HT-29 (cell line): ENCODE data around the gene SNX15. TPM values are rescaled to one million over a fixed set of nuclear protein-coding genes. Genes with fewer than 3 reads are reported as not detected.

Source experiments
- DNase-seq: peaks from one replicate; pipeline ENCODE4 v3.0.0-alpha.2; 2015; ENCODE audit warnings: low spot score
- total RNA-seq: library from RNA; depleted of rRNA; stranded (reverse); fragments of >200 nt; shearing (Covaris generic); gene quantifications from 2 replicates; pipeline ENCODE4 v1.2.3, GENCODE V29; 2014

Gene SNX15
- total RNA-seq, 1 experiment from 2014 or later = 36.1 TPM

DNA sequence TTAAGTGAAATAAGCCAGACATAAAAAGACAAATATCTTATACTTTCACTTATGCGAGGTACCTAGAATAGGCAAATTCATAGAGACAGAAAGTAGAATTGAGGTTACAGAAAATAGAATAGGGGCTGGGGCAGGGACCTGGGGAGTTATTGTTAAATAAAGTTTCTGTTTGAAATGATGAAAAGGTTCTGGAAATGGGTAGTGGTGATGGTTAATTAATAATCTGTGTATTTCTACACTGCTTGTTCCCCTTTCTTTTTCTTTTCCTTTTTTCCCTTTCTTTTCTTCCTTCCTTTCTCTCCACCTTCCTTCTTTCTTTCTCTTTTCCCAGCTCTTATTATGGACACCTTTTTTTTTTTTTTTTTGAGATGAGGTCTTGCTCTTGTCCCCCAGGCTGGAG, 28.3 kb downstream of the SNX15 start:
- DNase-seq = no peak

DNA sequence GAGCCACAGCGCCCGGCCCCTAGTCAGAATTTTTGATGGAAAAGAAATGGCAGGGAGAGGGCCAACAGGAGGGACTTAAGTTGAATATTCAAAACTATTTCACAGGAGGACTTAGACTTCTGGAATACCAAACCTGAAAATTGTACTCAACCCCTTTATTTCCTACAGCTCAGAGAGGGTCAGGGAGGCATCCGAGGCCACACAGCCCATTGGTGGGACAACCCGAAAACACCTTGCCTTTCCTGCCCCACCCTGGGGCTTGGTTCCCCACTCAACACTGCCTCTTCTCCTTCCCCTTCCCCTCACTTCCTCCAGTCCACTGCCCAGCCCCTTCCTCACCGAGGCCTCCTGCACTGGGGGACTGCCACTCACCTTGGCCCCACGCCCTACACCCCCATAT, 29.8 kb downstream of the SNX15 start:
- no peak for DNase-seq

DNA sequence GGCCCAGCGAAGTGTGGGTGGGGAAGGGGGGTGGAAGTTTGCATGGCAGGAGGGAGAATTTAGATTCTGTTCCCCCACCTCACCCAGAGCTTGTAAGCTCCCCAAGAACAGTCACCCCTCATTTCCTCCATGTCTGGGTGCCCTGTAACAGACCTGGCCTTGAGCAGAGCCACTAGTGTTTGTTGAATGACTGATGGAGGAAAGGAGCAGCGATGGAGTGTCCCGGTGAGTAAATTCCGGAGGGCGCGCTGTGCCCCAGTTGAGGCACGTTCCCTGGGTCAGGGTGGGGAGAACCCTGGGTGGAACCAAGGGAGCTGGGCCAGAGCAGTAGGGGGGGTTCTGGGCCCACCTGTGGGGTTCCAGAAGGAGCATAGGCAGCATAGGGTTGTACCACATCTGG, 30.3 kb downstream of the SNX15 start:
- DNase-seq = no peak

DNA sequence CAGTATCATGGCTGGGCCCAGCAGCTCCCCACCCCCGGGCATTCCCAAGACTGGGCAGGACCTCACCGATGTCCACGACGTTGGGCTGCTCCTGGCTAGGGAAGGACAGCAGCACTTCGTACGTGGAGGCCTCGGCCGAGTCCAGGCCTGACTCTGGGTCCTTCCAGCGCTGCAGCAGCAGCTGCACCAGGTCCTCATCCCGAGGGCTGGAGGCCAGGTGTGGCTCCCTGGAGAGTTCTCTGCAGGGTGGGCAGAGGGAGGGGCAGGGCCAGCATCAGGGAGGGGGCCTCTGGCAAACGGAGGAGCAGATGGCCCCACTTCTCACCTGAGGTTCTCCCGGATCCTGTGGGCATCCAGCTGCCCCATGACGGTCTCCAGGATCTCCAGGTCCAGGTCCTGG, 30.8 kb downstream of the SNX15 start:
- no peak for DNase-seq

DNA sequence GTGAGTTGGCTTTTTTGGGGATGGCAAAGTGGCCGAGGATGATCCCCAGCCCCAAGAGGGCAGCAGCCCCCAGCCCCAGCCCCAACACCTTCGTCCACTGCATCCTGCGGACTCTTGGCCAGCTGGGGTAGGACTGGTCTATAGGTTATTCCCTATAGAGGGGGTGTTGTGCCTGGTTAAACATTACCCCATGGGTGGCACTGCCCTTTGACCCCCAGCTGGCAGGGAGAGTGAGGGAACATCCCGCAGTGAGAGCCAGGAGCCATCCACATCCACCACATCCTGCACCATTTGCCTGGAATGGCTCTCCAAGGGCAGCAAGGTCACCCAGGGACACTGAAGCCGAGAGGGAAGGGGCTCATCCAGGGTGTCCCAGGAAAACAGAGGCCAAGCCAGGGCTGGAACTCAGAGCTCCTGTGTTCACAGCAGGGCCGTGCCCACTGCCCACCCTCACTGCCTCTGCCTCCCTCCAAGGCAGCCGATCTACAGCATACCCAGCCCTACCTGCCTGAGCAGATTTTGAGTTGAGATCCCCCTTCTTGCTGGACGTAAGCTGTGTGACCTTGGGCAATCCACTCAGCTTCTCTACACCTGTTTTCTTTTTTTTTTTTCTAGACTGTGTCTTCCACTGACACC, 31.3 kb downstream of the SNX15 start, which contains the start of gene NAALADL1:
NAALADL1 (minus strand) TSS at position 135 of the 636 bp plus-strand sequence; CDS start at position 103, 32 bp downstream.
- no peak for DNase-seq

DNA sequence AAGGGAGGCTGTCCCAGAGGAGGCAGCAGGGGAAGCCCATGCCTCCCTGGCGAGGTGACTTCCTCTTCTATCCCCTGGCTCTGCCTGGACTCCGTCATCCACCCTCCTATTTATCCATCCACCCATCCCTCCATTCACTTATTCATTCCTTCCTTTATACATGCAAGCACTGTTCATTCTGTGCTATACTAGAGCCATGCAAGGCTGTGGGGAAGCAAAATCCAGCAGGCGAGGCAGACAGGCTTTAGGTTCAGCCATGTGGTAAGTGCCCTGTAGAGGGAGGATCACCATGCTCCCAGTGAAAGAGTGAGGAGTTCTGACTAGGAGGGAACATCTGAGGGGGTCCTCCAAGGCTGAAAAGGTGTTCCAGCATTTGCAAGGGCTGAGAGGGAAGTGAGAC, 32.3 kb downstream of the SNX15 start:
- DNase-seq = no peak

DNA sequence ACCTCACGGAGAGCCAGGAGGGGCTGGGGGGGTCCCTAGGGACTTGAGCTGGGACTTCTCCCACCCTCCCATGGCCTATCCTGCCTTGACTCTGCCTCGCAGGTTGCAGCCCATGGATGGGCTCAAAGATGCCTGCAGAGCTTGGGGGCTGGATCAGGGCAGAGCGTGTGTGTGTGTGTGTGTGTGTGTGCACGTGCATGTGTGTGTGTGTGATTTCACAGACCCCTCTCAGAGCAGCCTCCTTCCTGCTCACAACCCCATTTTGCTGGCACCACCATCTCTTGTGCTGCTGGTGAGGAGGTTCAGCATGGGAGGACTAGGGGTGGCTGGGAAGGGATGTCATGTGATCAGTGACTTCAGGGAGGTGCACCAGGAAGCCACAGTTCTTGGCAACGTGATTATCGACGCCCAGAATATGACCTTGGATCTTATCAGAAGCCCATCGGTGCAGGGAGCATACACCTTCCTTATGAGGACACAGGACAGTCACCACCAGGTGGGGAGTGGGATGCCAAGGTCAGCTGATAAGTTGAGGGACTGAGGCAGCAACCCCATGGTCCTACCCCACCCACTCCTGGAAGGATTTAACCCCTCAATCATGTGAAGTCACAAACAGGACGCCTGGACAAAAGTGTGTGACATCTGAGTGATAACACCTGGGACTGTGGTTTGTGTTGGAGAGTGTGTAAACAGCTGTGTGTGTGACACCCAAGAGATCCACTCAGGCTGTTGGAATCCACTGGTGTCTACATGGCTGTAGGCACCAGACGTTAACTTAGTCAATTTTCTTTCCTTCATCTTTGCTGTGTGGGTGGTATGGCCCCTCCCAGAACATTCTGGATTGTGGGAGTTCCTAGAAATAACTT, 33.0 kb downstream of the SNX15 start:
- no peak for DNase-seq

DNA sequence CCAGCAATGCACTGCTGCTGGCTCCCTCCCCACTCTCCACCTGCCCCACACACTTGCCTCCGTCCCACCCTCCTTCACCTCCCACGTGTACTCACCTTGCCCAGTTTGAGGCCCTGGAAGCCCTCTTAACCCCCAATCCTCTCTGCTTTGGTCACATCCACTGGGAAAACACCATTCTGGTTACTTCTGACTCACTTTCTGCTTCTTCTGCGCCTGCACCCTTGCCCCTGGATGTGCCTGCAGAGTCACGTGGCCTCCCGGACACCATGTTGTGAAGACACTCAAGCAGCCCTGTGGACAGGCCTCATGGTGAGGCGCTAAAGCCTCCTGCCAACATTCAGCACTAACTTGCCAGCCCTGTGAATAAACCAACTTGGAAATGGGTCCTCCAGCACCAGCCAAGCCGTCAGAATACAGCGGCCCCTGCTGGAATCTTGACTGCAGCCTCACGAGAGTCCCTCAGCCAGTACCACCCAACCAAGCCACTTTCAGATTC, 33.7 kb downstream of the SNX15 start:
- peak; percentile 34 for DNase-seq

DNA sequence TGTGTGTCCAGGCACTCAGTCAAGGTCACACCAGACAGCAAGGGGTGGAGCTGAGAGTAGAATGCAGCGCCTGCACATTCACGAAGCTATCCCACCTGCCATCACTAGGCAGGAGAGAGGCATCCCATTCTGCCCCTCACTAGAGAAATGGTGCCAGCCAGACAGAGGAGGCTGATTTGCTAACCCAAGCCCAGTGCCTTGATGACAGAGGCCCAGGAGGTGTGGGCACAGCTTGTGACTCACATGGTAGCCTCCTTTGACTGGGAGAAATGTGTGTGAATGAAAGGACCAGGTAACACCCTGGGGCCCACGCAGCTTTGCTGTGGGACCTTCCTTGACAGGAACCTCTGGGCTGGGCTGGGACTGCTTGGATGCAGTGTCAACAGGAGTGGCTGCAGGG, 36.3 kb downstream of the SNX15 start:
- DNase-seq = no peak

DNA sequence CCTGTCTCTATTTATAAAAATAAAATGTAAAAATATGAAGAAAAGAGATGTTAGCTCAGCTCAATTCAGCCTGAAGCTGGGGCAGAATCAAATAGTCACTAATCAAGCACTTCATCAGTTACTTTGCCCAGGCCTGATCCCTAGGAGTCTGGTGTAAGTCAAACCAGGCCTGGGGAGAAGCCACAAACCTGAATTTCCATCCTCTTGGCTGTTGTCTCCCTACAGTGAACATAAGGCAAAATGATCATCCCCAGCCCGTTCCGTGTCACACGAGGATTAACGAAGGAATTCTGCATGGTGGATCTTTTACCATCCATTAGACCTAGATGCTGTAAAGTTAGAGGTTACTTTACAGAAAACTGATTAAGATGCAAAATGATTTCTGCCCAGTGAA, 37.6 kb downstream of the SNX15 start:
- no peak for DNase-seq

DNA sequence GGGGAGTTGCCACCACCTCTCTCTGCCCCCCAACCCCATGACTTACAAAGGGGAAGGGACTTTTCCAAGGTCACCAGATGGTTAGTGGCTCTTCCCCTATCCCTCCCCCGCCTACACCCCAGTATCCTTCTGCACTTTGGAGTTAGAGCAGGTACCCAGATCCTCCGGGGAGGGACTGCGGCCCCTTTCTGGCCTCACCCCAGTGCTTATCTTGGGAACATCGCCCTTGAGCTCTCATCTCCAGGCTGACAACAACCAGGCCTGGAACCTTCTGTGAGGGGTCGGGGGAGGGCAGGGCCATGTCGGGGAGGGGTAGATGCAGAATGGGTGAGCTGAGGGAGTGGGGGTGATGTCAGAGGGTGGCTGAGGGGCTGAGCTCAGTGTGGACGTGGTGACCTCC, 38.6 kb downstream of the SNX15 start:
- no peak for DNase-seq

DNA sequence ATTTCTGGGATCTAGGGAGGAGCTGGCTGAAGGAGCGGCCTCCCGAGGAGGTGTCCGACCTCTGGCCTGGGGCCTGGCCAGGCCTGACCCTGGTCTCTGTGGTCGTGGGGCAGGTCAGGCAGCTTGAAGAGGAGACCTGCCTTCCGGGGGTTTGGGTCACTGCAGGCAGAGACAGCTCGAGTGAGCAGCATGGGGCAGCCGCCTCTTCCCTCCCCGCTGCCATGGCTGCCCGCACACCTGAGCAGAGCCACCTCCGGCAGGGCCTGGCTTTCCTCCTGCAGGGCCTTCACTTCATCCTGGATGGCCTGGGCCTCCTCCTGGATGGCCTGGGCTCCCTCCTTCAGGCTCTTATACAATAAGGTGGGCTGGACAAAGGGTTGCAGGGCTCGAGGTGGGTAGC, 39.1 kb downstream of the SNX15 start:
- no peak for DNase-seq

DNA sequence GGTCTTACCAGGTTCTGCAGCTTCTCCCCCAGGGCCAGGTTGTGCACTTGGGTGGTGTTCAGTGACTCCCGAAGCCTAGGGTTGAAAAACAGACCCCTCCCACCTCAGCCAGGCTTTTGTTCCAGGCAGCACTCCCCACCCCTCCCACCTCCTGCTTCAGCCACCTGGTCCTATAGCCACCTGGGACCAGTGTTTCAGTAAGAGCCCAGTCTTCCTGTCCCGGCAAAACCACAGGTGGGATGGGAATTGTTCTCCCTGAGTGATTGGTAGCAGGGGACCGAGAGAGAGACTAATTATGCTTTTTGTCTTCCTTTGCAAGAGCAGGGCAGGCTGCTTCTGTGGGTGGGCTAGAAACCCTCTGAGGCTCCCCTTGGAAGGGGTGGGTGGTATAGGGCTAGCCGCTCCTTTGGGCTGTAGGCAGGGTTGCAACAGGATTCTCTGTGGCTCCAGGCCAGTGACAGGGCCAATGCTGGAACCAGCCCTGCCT, 39.6 kb downstream of the SNX15 start:
- DNase-seq = no peak

DNA sequence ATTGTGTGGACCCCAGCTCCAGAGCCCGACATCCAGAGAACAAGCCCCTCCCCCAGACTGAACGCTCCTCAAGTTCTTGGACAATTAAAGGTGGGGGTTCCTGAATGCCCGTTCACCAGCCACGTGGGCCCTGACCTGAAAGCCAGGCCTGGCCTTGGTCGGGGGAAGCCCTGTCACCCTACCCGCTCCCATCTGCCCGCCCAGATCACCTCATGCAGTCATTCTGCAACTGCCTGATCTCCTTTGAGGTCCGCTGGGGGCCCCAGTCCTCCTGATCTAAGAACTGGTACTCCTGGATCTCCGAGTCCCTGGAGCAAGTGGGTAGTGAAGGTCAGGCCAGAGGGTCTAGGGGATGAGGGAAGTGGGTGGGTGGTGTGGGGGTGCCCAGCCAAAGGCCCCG, 40.2 kb downstream of the SNX15 start:
- DNase-seq = no peak

DNA sequence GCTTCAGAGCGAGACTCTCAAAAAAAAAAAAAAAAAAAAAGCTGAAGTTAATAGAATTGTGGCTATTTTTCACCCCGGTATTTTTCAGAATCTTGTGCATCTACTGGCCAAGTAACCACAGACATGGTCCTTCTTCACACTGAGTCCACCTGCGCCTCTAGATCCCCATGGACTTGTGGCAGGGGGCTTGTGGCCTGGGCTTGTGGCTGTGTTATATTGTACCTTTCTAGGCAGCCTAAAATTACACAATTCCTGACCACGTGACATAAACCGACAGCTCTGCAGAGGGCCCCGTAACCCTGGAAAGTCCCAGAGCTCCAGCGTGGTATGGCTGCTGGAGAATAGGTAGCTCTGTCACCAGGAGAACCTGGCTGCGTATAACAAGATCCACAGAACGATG, 42.0 kb downstream of the SNX15 start:
- DNase-seq = no peak

DNA sequence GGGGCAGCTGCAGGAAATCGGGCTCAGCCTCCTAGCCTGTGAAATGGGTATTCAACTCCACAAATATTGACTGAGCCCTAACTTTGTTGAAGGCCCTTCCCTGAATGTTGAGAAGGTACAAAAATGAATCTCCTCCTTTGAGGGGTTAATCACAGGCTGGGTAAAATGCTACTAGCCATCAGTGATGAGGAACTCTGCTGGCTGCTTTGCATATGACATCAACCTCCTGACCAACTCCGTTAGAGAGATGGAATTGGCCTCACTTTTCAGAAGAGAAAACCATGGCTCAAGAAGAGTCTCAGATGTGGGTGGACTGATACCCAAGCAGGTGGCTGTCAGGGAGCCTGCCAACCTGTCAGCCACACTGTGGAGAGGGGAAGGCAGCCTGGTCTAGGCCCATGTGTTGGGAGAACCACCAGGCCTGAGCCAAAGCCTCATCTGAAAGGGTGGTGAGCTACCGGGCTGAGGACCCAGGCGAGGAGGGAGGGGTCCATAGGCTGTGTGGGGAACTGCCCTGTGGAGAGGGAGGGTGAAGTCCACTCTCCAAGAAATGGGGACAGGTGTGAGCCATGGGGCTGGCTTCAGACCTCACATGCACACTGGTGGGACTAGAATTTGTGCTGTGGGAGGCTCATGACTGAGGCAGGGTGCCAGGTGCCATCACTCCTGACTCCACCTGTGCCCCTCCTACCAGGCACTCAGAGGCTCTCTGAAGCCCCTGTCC, 44.8 kb downstream of the SNX15 start:
- no peak for DNase-seq

DNA sequence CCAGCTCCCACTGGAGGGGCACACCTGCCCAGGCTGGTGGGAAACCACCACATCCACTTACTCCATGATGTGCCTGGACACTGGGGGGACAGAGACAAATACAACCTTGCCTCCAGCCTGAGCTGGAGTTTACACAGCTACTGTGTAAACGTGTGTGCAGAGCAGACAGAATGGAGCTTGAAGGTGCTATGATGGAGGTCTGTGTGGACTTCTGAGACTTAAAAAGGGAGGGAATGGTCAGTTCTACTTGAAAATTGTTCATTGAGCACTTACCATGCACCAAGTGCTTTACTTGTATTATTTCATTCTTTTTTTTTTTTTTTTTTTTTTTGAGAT, 45.4 kb downstream of the SNX15 start:
- no peak for DNase-seq

DNA sequence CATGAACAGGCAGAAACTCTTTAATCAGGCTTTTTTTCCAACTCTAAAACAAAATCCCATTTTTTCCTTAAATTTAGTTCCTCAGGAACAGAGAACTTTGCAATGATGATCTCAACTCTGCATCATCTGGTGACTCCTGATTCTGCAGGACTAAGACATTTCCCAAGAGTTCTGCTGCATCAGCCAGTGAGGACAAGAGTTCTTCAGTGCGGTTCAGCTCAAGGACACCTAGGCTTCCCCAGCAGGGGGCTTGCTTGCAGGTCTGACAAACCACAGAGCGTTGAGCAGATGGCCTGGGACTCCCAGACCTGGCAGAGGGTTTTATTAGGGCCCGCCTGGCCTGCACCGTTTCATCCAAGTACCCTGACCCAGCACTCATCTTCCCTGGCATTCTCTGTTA, 50.2 kb downstream of the SNX15 start:
- DNase-seq = no peak

DNA sequence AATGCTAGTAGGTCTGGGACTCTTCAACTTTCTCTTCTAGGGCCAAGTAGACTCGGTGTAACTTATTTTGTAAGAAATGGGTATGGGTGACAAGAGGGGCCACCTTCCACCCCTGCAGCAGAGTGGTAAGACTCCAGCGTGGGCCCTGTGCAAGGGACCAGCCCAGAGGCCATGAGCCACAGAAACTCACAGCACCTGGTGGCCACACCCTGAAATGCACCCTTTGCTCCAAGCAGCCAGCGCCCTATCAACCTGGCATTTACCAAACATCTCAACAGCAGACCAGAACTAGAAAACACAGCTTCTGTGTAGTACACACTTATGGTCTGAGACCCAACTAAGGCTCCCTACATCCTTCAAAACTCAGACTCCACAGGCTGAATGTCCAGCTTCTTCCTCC, 50.9 kb downstream of the SNX15 start:
- peak; percentile 78 for DNase-seq

DNA sequence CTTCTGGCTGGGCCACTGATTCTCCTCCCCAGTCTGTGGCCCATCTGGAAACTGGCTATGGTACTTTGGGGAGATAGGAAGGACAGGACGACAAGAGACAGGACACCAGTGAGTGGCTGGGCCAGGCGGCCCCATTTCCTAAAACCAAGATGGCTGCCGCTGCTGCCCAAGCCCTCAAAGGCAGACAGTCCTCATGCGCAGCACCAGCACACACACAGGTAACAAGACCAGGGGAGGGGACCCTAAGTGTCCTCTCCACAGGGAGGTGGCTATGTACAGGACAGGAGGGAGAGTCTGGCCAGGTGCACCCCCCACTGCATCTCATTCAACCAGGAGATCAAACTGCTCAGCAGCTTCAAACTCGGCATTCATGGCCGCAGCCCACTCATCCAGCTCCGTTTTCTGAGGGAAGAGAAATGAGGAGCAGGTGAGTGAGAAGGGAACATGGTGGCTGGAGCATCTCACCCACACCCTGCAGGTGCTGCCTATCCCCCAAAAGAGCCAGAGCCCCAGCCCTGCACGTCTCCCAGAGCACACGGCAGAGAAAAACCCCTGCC, 51.6 kb downstream of the SNX15 start:
- DNase-seq = no peak

DNA sequence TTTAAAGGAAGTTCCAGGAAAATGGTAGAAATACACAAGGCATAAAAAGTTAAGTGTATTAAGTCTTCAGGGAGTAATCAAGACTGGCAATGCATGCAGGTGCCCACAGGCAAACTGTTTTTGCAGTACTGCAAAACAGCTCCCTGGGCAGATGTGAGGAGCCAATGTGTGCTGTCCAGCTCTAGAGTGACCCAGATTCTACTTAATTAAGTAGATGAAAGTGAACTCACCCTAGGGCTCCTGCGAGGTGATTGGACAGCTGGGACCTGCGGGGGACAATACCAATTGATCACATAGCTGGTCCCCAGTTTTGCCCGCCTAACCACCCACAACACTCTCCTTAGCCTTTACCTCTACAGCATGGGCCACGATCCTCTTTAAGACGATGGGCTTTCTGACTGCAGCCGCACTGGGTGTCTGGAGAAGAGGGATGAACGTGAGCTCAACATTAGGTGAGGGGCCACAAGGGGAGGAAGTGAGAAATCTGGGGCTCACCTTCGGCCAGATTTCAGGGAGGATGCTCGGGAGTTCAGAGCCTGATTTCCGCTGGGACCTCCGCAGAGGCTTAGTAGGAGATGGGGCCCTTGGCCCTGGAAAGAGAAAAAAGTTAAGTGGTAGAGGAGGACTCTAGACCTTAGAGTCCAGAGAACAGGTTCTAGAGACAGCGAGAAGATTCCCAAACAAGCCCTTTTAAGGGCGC, 56.0 kb downstream of the SNX15 start:
- peak; percentile 26 for DNase-seq
